ENCODE data around the gene TBX5.

DNA sequence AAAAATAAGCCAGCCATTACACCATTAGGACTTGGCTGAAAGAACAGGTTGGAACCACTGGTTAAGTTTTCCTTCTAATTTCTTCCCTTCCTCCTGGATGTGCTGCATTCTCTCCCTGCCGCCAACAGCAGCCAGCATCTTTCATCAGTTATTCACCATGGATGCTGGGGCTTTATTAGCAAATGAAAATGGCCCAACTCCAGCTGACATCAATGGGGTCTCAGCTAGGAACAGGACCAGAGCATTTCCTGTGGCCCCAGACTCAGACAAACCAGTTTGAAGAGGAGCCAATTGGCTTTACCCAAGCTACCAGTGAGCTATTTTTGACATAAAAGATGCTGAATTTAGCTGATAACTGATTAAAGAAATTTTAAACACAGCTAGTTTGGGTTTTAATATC is 26.0 kb upstream of the TBX5 start:
- no peak for TF ChIP-seq CTCF (IDR thresholded peaks at IDR 0.05; ENCODE audit: borderline replicate concordance, extremely low read depth, low read length, poor library complexity, severe bottlenecking)
- no peak for TF ChIP-seq EZH2 (IDR thresholded peaks at IDR 0.05; ENCODE audit: borderline replicate concordance, low read depth, low read length, severe bottlenecking)
